Measurements from ENCODE around the gene SBK2. TPM values are rescaled to one million over a fixed set of nuclear protein-coding genes. Genes with fewer than 3 reads are reported as not detected.

SBK2 gene
- total and polyA plus RNA-seq, 8 donors: not detected

GRCh38 chr19:55486971-55487923 lies 49.7 kb downstream of the SBK2 start:
- 25 to 42% (median 33%) methylated on average over 24 to 27 of the region's 27 CpGs for WGBS, 5 donors
- Histone ChIP-seq H3K4me1 (peaks cover 41 to 85% (median 66%) of the 10 kb centered on the region in 4 donors), H3K27ac (peak overlapping the region; percentile 41 to 96 (median 85)), H3K9me3 (no peaks in the 10 kb centered on the region), H3K4me3 (peak overlapping the region in 1 of 4 donors; percentile 1), H3K36me3 (peaks cover 12 to 20% (median 15%) of the 10 kb centered on the region in 4 donors), H3K27me3 (peaks cover 0 to 59% (median 10%) of the 10 kb centered on the region in 3 donors)
- intact Hi-C loops (cut with DNase I; ENCODE audit: low total_unique reads): no loop called here
- peak in 1 of 2 donors; percentile 90 for DNase-seq
- TF ChIP-seq POLR2AphosphoS5 (IDR thresholded peaks at IDR 0.05): peak in 2 of 3 donors; percentile 18 to 25
- TF ChIP-seq POLR2A (IDR thresholded peaks at IDR 0.05): no peak
- TF ChIP-seq EP300 (IDR thresholded peaks at IDR 0.05): no peak

DNA sequence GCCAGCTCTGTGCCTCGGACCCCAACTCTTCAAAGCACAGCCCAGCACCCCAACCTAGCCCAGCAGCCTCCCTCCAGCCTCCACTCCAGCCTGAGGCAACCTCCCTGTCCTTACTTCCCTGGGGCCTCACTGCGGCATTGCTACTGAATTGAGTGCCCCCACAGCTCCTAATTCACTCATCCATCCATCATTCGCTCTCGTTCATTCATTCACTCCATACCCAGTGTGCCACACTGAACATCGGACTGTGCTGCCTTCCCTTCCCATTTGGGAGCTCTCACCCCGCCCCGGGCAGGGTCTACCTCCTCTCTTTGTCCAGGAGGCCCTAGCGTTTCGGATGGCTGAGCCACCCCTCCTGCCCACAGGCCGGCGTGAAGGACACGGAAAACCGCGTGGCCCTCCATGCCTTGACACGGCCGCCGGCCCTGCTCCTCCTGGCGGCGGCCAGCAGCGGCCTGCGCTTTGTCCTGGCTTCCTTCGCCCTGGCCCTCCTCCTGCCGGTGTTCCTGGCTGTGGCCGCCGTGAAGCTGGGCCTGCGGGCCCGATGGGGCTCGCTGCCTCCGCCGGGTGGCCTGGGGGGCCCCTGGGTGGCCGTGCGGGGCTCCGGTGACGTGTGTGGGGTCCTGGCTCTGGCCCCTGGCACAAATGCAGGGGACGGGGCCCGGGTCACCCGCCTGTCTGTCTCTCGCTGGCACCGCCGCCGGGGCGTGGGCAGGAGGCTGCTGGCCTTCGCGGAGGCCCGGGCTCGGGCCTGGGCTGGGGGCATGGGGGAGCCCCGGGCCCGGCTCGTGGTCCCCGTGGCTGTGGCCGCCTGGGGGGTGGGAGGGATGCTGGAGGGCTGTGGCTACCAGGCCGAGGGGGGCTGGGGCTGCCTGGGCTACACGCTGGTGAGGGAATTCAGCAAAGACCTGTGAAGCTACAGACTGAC lies 50.6 kb downstream of the SBK2 start:
- H3K36me3 ChIP-seq: peaks cover 12 to 29% (median 25%) of the 10 kb centered on the region in 4 donors
- H3K27ac ChIP-seq: peak overlapping the region; percentile 41 to 96 (median 85)
- no peaks in the 10 kb centered on the region for H3K9me3 ChIP-seq
- WGBS, 5 donors: 64 to 77% (median 73%) methylated on average over 25 to 53 of the region's 53 CpGs
- TF ChIP-seq POLR2AphosphoS5 (IDR thresholded peaks at IDR 0.05): no peak
- no peak for TF ChIP-seq POLR2A (IDR thresholded peaks at IDR 0.05)
- no peak for TF ChIP-seq EP300 (IDR thresholded peaks at IDR 0.05)
- no peak for TF ChIP-seq CTCF (IDR thresholded peaks at IDR 0.05)
- H3K4me3 ChIP-seq: peak overlapping the region in 1 of 4 donors; percentile 1
- DNase-seq: no peak
- peaks cover 0 to 49% (median 10%) of the 10 kb centered on the region in 3 donors for H3K27me3 ChIP-seq
- intact Hi-C loops (cut with DNase I; ENCODE audit: low total_unique reads): no loop called here
- peaks cover 40 to 75% (median 58%) of the 10 kb centered on the region in 4 donors for H3K4me1 ChIP-seq

DNA sequence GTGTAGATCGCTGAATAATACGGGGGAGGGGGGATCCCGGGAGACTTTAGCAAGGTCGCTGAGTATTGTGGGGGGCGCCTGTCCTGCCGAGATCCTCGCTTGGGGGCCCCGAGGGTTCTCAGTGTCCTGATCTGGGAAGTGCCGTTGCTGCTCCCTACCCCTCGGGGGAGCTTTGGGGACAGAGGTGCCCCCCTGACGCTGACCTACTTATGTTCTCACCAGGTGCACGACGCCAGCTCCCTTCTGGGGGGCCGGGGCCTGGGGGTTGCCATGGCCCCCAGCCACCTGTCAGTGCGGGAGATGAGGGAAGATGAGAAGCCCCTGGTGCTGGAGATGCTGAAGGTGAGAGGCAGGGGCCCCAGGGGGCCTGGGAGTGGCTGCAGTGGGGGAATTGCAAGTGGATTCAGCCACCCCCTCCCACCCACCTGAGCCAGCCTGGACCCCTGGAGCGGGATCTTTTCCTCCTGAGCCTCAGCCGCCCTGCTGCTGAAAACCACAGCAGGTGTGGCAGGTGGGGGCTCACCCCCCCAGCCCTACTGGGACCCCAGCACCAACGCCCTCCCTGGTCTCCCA lies 51.4 kb downstream of the SBK2 start:
- WGBS, 5 donors: 20 to 38% (median 24%) methylated on average over 3 to 18 of the region's 18 CpGs
- Histone ChIP-seq H3K9me3 (no peaks in the 10 kb centered on the region), H3K27me3 (peaks cover 0 to 41% (median 10%) of the 10 kb centered on the region in 3 donors), H3K4me1 (peaks cover 36 to 67% (median 54%) of the 10 kb centered on the region in 4 donors), H3K36me3 (peaks cover 12 to 37% (median 31%) of the 10 kb centered on the region in 4 donors), H3K27ac (peak overlapping the region; percentile 79 to 96 (median 85)), H3K4me3 (peak overlapping the region; percentile 55 to 66 (median 60))
- no peak for TF ChIP-seq POLR2A (IDR thresholded peaks at IDR 0.05)
- TF ChIP-seq EP300 (IDR thresholded peaks at IDR 0.05): no peak
- TF ChIP-seq CTCF (IDR thresholded peaks at IDR 0.05): no peak
- TF ChIP-seq POLR2AphosphoS5 (IDR thresholded peaks at IDR 0.05): no peak
- DNase-seq: no peak
- intact Hi-C loops (cut with DNase I; ENCODE audit: low total_unique reads): no loop called here

GRCh38 chr19:55484593-55485438 lies 52.1 kb downstream of the SBK2 start, which contains the start of gene NAT14:
TSS of gene NAT14 (plus strand) at chr19:55485188. CDS start at chr19:55485709, 521 bp downstream.
- Histone ChIP-seq H3K27me3 (peaks cover 0 to 34% (median 10%) of the 10 kb centered on the region in 3 donors), H3K4me3 (peak within 1 kb of the TSS; percentile 55 to 66 (median 60)), H3K4me1 (peaks cover 36 to 65% (median 51%) of the 10 kb centered on the region in 4 donors), H3K36me3 (peaks cover 12 to 39% (median 32%) of the 10 kb centered on the region in 4 donors), H3K27ac (peak within 1 kb of the TSS; percentile 79 to 96 (median 85)), H3K9me3 (no peaks in the 10 kb centered on the region)
- intact Hi-C loops (cut with DNase I; ENCODE audit: low total_unique reads): no loop called here
- TF ChIP-seq POLR2A (IDR thresholded peaks at IDR 0.05) (no peak), POLR2AphosphoS5 (IDR thresholded peaks at IDR 0.05) (peak in 1 of 3 donors; percentile 33), EP300 (IDR thresholded peaks at IDR 0.05) (no peak), CTCF (IDR thresholded peaks at IDR 0.05) (no peak)
- WGBS, 5 donors: 2 to 3% (median 2%) methylated on average over 13 to 78 of the region's 78 CpGs
- peak; percentile 45 to 93 for DNase-seq
